Measurements from ENCODE around the gene PLAAT4. TPM values are rescaled to one million over a fixed set of nuclear protein-coding genes. Genes with fewer than 3 reads are reported as not detected.

PLAAT4 gene
- total and polyA plus RNA-seq, 2 of the 8 experiments (the other 6 are each of a cell fraction or from before 2014, with no cell fraction given): 2.8 to 4.1 TPM

- TF ChIP-seq RAD21 (IDR thresholded peaks at IDR 0.05 in 1 of 2, conservative IDR thresholded peaks at IDR 0.05 in 1 of 2; ENCODE audit: low read depth in 2 of 2, low read length in 2 of 2) (peak; percentile 78 to 82), HDAC2 (IDR thresholded peaks at IDR 0.05; ENCODE audit: borderline replicate concordance in 1 of 2, low read depth in 2 of 2, low read length in 2 of 2) (no peak), EZH2 (IDR thresholded peaks at IDR 0.05; ENCODE audit: low read depth, low read length, severe bottlenecking) (no peak)
These were observed 56.4 kb downstream of the PLAAT4 start (continued) for GRCh38 chr11:63592975-63593395.

Data from H1 (cell line).